ENCODE measurements around the gene RSU1. TPM values are rescaled to one million over a fixed set of nuclear protein-coding genes. Genes with fewer than 3 reads are reported as not detected.

RSU1 gene
- total and polyA plus RNA-seq, 10 of the 15 experiments (the other 5 are each of a cell fraction or from before 2014, with no cell fraction given): 49.2 to 139 (median 81.3) TPM

GRCh38 chr10:16681521-16681920 is 135.7 kb downstream of the RSU1 start (continued):
- no peak for TF ChIP-seq CTCF (IDR thresholded peaks at IDR 0.05 in 2 of 3, conservative IDR thresholded peaks at IDR 0.05 in 1 of 3; ENCODE audit: control insufficient read depth in 2 of 3, extremely low read depth in 1 of 3, insufficient read depth in 1 of 3, low read depth in 3 of 3, low read length in 3 of 3)

DNA sequence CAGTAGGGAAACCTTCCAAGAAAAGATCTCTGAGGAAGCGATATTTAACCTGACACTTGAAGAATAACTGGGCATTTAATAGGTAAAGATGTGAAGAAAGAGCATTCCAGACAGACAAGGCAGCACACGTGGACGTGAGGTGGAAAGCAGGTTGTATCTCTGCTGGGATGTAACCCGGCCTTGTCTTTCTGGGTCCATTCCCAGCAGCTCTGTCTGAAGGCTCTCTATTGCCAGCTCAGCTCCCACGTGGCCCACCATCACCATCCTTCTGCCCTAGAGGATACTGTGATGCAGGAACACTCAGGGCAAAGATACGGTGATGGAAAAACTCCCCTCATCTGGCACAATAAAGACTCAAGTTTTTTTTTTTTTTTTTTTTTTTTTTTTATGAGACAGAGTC is 137.7 kb downstream of the RSU1 start:
- no TSS peak for BruUV-seq (replicated peaks)
- ChIA-PET SMC1A (ENCODE audit: uncharacterized antibody, unreplicated experiment) (no interaction called here), CTCF (no interaction called here), POLR2A (no interaction called here), RAD21 (ENCODE audit: unreplicated experiment) (no interaction called here)
- H3K36me3 ChIP-seq (ENCODE audit: control insufficient read depth in 2 of 2, insufficient read depth in 2 of 2, low read length in 1 of 2): no peaks in the 10 kb centered on the region
- H3K9me3 ChIP-seq (replicated peaks; ENCODE audit: control insufficient read depth, insufficient read depth, low read length): no peaks in the 10 kb centered on the region
- H3K9ac ChIP-seq (ENCODE audit: control insufficient read depth, insufficient read depth, low read length): no peak overlapping the region
- H3K27me3 ChIP-seq (replicated peaks in 1 of 2; ENCODE audit: control insufficient read depth in 2 of 2, insufficient read depth in 2 of 2, low read length in 1 of 2): no peaks in the 10 kb centered on the region
- in situ Hi-C loops (cut with MboI): no loop called here
- H4K20me1 ChIP-seq (ENCODE audit: control insufficient read depth, insufficient read depth): no peaks in the 10 kb centered on the region
- 95% methylated on average over 6 of the region's 6 CpGs for WGBS (ENCODE audit: insufficient coverage, insufficient replicate concordance, low lambda C conversion rate, missing lambda C conversion rate)
- H3K4me2 ChIP-seq (ENCODE audit: control insufficient read depth, insufficient read depth): no peak overlapping the region
- no peak overlapping the region for H3K4me3 ChIP-seq
- FAIRE-seq (no peak), DNase-seq (ENCODE audit: low read depth, low spot score) (no peak), ATAC-seq (no peak)
- no peak overlapping the region for H3K27ac ChIP-seq (ENCODE audit: control insufficient read depth, insufficient read depth)
- H3K4me1 ChIP-seq (ENCODE audit: control insufficient read depth, insufficient read depth, low read length): no peaks in the 10 kb centered on the region
- no peaks in the 10 kb centered on the region for H3K79me2 ChIP-seq (ENCODE audit: control insufficient read depth, insufficient read depth, low read length)
- no peak overlapping the region for H2AFZ ChIP-seq (ENCODE audit: control insufficient read depth, low read depth, low read length)
- intact Hi-C loops (cut with micrococcal nuclease; ENCODE audit: unreplicated experiment): no loop called here
- TF ChIP-seq STAT1 (conservative IDR thresholded peaks at IDR 0.05) (no peak), RFX5 (IDR thresholded peaks at IDR 0.05; ENCODE audit: low read depth, low read length) (no peak), FOS (IDR thresholded peaks at IDR 0.05; ENCODE audit: borderline replicate concordance, extremely low read depth, insufficient read length) (no peak), SUZ12 (IDR thresholded peaks at IDR 0.05; ENCODE audit: unreplicated experiment) (no peak), POU2F2 (IDR thresholded peaks at IDR 0.05; ENCODE audit: borderline replicate concordance, low read depth, low read length) (no peak), NRF1 (conservative IDR thresholded peaks at IDR 0.05; ENCODE audit: low read depth, low read length) (no peak), IKZF2 (IDR thresholded peaks at IDR 0.05) (no peak), HDAC2 (IDR thresholded peaks at IDR 0.05) (no peak), RUNX3 (IDR thresholded peaks at IDR 0.05; ENCODE audit: low read length) (no peak), CREM (IDR thresholded peaks at IDR 0.05; ENCODE audit: low read depth) (no peak)
- TF ChIP-seq, protein P1, sequence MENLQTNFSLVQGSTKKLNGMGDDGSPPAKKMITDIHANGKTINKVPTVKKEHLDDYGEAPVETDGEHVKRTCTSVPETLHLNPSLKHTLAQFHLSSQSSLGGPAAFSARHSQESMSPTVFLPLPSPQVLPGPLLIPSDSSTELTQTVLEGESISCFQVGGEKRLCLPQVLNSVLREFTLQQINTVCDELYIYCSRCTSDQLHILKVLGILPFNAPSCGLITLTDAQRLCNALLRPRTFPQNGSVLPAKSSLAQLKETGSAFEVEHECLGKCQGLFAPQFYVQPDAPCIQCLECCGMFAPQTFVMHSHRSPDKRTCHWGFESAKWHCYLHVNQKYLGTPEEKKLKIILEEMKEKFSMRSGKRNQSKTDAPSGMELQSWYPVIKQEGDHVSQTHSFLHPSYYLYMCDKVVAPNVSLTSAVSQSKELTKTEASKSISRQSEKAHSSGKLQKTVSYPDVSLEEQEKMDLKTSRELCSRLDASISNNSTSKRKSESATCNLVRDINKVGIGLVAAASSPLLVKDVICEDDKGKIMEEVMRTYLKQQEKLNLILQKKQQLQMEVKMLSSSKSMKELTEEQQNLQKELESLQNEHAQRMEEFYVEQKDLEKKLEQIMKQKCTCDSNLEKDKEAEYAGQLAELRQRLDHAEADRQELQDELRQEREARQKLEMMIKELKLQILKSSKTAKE (IDR thresholded peaks at IDR 0.05; ENCODE audit: low read depth, poor library complexity, severe bottlenecking): no peak
- TF ChIP-seq, protein P2, sequence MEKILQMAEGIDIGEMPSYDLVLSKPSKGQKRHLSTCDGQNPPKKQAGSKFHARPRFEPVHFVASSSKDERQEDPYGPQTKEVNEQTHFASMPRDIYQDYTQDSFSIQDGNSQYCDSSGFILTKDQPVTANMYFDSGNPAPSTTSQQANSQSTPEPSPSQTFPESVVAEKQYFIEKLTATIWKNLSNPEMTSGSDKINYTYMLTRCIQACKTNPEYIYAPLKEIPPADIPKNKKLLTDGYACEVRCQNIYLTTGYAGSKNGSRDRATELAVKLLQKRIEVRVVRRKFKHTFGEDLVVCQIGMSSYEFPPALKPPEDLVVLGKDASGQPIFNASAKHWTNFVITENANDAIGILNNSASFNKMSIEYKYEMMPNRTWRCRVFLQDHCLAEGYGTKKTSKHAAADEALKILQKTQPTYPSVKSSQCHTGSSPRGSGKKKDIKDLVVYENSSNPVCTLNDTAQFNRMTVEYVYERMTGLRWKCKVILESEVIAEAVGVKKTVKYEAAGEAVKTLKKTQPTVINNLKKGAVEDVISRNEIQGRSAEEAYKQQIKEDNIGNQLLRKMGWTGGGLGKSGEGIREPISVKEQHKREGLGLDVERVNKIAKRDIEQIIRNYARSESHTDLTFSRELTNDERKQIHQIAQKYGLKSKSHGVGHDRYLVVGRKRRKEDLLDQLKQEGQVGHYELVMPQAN (conservative IDR thresholded peaks at IDR 0.05): no peak
- TF ChIP-seq, protein P3, sequence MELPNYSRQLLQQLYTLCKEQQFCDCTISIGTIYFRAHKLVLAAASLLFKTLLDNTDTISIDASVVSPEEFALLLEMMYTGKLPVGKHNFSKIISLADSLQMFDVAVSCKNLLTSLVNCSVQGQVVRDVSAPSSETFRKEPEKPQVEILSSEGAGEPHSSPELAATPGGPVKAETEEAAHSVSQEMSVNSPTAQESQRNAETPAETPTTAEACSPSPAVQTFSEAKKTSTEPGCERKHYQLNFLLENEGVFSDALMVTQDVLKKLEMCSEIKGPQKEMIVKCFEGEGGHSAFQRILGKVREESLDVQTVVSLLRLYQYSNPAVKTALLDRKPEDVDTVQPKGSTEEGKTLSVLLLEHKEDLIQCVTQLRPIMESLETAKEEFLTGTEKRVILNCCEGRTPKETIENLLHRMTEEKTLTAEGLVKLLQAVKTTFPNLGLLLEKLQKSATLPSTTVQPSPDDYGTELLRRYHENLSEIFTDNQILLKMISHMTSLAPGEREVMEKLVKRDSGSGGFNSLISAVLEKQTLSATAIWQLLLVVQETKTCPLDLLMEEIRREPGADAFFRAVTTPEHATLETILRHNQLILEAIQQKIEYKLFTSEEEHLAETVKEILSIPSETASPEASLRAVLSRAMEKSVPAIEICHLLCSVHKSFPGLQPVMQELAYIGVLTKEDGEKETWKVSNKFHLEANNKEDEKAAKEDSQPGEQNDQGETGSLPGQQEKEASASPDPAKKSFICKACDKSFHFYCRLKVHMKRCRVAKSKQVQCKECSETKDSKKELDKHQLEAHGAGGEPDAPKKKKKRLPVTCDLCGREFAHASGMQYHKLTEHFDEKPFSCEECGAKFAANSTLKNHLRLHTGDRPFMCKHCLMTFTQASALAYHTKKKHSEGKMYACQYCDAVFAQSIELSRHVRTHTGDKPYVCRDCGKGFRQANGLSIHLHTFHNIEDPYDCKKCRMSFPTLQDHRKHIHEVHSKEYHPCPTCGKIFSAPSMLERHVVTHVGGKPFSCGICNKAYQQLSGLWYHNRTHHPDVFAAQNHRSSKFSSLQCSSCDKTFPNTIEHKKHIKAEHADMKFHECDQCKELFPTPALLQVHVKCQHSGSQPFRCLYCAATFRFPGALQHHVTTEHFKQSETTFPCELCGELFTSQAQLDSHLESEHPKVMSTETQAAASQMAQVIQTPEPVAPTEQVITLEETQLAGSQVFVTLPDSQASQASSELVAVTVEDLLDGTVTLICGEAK (IDR thresholded peaks at IDR 0.05; ENCODE audit: borderline replicate concordance): no peak
